ENCODE measurements around the gene SAYSD1.

The SAYSD1 gene

DNA sequence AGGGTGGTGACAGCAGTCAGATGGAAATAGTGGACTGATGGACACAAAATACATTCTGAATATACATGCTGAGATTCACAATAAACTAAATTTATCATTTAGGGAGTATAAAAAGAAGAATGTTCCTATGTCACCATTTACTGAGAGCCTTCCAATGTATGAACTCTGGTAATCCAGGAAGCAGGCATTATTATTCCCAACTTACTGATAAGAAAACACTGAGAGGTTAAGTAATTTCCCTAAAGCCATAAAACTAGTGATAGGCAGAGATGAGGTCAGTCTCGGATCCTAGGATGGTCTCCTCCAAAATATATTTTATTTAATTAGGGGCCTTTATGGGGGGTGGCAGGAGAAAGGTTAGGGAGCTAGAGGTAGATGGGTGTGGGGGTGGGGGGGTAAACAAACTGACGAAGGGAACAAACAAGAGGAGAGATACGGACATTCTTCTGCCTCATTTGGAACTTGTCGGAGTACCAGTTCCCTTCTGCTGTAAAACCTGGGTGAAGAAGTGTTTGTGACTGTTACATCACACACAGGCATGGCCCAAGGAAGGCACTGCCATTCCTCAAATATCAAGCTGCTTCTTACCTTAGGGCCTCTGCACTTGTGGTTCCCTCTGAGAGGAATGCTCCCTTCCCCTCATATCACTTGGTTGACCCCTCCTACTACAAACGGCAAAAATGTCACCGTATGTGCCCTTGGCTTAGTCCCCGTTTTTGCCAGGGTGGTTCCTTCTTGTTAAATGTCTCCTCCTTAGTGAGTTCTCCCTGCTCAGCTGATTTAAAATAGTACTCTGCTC lies 6.7 kb downstream of the SAYSD1 start:
- DNase-seq (ENCODE audit: low read depth in 2 of 2, low spot score in 1 of 2), result no peak

DNA sequence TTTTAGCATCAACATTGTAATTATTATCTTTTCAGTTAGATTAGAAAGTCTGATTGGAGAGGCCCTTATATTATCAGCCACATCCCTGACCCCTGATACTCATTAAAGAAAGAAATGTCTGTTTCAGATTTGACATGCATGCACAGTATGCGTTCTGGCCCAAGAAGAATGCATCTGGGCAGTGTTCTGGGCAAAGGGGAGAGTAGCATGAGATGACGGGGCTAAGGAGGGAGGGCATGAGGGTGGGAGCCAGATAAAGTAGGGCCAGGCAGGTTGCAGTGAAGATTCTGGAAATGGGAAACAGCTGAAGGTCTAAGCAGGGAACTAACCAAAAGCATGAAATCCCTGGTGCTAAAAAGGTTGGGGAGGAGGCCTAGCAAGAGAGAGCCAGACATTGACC lies 7.3 kb downstream of the SAYSD1 start:
- no peak for DNase-seq (ENCODE audit: low read depth in 2 of 2, low spot score in 1 of 2)

DNA sequence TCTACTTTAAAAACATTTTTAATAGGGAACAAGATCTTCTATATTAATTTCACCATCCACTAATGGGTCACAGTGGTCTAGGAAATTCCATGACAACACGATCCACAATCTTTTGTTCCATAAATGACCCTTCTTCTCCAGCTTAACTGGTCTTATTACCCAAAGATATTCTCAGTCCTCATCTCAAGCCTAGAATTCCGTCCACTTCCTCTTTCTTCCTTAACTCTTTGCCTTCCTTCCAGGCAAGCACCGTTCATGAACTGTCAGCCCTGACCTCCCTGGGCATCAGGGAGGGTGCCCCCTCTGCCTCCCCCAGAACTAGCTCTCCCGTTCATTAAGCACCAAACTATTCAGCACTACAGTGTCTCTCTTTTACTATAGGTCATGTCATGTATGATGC lies 8.0 kb downstream of the SAYSD1 start:
- no peak for DNase-seq (ENCODE audit: low read depth in 2 of 2, low spot score in 1 of 2)

DNA sequence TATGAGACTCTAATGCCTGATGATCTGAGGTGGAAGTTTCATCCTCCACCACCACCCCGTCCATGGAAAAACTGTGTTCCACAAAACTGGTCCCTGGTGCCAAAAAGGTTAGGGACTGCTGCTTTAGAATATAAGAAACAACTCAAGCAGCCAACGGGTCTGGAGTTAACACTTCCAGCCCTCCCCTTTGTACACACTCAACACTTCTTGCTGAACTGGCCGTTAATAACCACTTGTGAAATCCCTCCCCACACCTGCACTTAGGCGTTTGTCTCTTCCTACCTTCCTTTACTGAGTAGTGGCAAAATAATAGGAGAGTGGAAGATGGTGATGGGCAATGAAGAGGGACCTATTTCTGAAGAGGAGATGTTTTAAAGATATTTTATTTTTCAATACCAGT lies 10.5 kb downstream of the SAYSD1 start:
- no peak for DNase-seq (ENCODE audit: low read depth in 2 of 2, low spot score in 1 of 2)

DNA sequence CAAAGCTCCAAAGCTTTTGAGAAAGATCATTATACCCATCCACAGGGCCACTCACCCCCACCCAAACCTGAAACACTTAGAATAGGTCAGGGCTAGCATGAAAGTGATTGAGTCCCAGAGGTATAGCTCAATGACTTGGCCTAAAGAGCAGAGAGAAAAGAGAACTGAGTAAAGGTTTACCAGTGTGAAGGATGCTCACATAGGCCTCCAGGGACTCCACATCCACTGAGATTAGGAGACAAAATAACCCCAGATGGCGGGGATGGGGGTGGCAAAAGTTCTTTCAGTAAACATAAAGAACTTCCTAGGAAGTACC lies 12.2 kb downstream of the SAYSD1 start:
- DNase-seq (ENCODE audit: low read depth in 2 of 2, low spot score in 1 of 2), result no peak

DNA sequence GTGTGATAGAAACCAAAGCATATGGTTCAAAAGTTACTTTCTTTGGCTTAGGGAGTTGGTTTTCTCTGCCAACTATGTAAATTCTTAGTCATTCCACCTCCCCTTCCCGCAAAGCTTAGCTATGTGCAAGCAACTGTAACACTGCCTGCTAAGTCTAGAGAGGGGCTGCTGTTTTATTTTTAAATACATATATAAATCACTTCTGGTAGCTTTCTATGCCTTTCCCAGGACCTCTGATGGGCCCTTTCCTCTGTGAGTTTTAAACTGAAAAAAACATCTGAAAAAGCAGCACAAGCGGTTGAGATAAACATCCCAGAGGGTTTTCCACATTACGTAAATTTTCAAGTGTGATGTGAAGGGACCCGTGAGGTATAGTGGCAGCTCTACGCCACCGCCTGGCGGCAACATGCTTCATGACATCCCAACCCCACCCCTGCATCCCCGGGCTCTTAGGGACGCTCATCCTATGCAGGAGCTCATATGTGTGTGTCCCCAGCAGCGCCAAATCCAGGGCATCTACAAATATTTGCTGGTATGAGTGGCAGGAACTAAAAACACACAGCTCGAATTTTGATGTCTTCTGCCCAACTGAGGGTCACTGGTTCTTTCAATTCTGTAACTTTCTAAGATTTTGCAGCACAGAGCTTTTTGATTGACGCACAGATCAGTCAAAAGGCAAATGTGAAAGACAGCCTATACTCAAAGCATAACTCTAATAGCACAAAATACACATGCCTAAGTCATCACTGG lies 12.7 kb downstream of the SAYSD1 start:
- no peak for DNase-seq (ENCODE audit: low read depth in 2 of 2, low spot score in 1 of 2)

DNA sequence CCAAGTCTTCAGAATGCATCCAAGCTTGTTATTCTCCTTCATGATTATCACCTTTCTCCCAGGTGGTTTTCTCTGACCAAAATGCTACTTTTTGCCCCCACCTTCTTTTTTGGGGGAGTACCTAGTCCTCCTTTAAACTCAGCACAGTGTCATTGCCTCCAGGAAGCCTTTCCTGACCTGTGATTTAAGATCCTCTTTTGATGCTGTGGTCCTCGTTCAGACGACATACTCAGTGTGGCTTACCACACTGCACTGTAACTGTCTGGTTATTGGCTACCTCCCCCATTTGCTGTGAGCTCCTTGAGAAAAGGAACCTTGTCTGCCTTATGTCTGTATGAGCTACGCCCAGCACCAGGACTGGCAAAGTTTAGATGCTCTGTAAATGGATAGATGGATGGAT lies 14.6 kb downstream of the SAYSD1 start:
- no peak for DNase-seq (ENCODE audit: low read depth in 2 of 2, low spot score in 1 of 2)

DNA sequence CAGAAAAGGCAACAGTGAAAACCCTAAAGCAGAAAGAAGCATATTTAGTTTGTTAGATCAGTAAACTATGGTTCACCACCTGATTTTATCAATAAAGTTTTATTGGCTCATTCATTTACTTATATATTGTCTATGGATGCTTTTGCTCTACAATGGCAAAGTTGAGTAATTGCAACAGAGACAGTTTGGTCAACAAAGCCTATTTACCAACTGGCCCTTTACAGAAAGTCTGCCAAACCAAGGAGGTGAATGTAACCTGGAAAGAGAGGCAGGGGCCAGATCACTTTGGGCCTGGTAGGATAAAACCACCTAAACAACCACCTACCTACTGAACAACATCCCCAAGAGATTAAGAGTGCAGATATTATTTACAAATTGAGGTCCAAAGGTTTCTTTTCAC lies 19.4 kb downstream of the SAYSD1 start:
- DNase-seq (ENCODE audit: low read depth in 2 of 2, low spot score in 1 of 2), result no peak

DNA sequence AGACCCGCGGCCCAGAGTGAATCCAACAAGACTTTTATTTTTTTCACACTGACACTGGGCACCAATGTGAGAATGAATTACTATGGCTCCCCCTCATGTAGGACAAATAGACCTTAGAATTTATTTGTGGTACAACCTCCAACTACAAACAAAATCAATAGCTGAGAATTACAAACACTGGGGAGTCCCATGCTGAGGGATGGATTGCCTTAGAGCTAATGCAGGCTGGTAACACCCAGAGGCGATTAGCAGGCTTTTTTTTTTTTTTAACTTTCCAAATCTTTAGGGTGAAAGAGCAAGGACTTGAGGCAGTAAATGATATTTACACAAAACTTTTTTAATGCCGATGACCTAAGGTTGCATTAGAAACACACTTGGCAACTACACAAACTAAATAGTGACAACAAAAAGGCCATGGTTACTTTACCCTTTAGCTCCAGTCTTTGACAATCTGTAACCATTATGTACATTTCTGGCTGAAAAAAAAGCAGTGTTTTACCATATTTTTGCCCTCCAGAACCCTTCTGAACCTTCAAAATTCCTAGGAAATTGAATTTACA lies 21.8 kb downstream of the SAYSD1 start:
- DNase-seq (ENCODE audit: low read depth in 2 of 2, low spot score in 1 of 2), result no peak

DNA sequence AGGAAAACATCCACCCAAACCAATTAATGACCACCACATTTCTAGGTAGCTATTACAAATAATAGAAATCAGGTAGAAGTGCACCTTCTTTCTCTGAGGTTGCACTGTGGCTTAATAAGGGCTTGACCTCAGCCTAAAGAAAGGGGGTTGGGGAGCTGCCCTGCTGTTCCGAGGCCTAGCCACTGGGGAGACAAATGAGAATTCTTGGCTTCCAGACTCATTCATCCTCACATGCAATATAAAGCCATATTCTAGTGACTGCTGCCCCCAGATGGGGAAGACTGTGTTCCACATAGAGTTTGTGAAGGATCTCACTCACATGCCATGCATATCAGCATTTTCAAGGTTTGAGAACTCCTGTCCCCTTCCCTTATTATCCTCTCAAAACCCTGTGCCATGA lies 22.9 kb downstream of the SAYSD1 start:
- no peak for DNase-seq (ENCODE audit: low read depth in 2 of 2, low spot score in 1 of 2)

DNA sequence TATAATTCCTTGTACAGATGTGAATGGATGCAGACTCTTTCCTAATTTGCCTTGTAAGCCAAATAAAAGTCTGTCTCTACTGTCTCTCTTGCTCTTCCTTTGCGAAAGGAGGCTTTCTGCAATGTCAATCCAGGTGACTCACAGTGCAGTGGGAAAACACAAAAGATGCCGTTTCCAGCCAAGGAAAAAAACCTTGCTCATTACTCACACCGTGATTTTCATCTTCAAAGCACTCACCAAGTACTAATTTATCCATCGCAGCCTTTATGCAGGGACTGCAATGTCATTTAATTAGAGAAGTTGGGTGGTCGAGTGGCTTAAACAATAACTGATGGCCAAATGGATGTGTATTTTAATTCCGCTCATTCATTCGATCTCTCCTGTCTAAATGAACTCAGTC lies 23.8 kb downstream of the SAYSD1 start:
- DNase-seq (ENCODE audit: low read depth in 2 of 2, low spot score in 1 of 2), result no peak

DNA sequence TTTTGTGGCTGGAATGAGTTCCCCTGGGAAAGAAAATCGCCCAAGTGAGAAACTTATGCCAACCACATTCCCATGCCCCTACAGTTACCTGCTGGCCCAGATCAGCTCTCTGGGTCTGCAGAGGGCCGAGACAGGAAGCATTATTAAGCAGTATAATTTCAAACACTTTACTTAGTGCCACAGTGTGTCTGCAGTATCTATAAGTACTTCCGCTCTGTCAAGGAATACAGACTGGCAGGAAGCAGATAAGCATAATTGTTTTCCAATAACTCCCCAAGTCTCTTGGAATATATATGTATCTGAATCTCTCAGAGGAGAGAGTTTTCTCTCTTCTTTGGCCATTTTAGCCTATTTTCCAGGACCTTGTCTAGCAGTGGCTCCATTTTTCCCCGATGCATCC lies 24.9 kb downstream of the SAYSD1 start:
- DNase-seq (ENCODE audit: low read depth in 2 of 2, low spot score in 1 of 2), result no peak

DNA sequence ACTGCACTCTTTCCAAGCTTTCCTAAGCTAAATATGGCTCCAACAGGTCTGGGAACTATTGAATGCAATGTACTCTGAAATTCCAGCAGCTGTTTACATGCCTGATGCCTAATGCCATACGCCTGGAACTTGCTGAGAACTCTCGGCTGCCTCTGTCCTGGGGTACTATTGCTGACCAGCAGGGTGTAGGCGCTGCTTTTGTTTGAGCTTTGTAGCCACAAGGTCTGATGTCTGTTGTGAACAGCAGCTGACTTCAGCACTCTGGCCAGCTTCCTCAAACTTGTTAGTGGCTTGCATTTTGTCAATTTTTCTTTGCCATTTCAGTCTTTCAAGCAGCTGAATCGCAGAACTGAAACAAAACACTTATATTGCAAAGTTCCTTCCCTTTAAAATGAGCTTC lies 26.7 kb downstream of the SAYSD1 start:
- DNase-seq (ENCODE audit: low read depth in 2 of 2, low spot score in 1 of 2), result no peak

DNA sequence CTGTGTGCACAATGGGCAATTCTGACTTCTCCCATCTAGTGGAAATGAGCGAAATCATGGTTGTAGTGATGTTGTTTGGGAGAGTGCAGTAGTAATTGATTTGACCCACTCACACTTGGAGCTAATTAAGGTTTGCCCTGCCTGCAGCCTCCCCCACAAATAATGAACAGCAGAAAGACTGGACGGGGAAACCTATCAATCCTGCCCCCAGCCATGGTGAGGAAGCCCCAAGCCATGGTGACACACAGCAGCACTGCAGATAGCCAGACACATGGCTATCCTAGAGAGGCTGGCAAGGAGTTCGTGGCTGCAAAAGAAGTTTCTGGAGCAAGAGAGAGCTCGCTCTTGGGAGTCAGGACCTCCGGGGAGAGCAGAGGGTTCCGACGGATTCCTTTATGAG lies 27.8 kb downstream of the SAYSD1 start:
- DNase-seq (ENCODE audit: low read depth in 2 of 2, low spot score in 1 of 2), result no peak

DNA sequence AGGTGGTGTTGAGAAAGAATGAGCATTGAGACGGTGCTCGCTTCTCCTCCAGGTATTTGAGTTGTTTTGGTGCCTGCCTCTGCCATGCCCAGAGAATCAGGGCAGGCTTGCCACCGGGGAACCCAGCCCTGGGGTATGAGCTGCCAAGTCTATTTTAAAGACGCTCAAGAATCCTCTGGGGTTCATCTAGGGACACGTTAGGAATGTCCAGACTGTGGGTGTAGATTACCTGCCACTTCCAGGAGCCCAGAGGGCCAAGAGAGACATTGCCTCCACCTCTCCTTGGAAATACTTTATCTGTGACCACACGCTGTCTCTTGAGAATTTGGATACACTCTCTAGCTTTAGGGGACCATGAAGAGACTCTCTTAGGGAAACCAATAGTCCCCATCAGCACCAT lies 28.3 kb downstream of the SAYSD1 start:
- DNase-seq (ENCODE audit: low read depth in 2 of 2, low spot score in 1 of 2), result no peak

DNA sequence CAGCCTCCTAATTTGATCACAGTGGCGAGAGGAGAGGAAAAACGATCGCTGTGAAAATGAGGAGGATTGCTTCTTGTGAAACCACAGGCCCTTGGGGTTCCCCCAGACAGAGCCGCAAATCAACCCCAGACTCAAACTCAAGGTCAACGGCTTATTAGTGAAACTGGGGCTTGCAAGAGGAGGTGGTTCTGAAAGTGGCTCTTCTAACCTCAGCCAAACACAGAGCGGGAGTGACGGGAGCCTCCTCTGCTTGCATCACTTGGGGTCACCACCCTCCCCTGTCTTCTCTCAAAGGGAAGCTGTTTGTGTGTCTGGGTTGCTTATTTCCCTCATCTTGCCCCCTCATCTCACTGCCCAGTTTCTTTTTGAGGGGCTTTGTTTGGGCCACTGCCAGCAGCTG lies 28.7 kb downstream of the SAYSD1 start:
- DNase-seq (ENCODE audit: low read depth in 2 of 2, low spot score in 1 of 2), result no peak

DNA sequence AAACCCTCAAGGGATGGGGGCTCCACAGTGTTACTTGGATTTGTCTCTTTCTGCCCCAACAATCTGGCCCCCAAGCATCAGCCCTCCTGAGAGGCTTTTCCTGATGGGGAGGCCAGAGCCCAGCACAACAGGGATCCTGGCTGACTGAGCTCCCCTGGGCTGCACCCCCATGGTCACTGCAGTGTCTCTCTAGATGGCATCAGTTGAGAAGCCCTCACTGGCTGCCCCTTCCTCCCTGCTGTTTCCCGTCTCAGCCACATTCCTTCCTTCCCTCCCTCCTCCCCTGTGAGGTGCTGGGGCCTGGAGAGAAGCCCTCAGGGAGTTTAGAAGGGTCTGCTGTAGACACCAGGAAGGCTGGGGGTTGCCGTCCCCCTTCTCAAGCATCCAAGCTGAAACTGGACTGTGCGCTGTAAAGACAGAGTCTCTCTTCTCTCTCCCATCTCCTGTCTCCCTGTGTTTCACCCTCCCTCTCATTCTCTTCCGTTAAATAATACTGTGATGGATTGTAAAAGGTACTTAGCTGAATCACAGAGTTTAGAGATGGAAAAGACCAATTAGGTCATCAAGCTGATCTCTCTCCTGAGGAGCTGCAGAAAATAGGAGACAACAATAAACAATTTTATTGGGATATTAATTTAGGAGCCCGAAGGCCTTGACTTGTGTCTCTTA lies 29.7 kb downstream of the SAYSD1 start:
- DNase-seq (ENCODE audit: low read depth in 2 of 2, low spot score in 1 of 2), result no peak

DNA sequence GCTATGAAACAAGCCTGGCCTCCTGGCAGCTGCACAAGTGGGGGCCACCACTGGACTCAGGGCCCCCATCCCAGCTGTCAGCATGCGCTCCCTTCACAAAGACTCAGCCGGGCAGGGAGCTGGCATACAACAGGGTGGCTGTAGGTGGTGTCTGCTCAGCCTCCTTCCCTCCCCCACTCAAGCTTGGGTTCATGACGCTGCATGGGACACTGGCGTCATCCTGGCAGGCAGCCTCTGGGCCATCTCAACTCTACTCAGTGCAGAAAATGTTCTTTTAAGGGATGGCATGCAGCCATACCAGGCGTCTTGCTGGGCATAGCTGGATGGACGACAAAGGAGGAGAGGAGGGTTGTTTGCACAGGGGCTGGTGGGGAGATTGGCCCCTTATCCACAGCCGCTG lies 30.5 kb downstream of the SAYSD1 start:
- DNase-seq (ENCODE audit: low read depth in 2 of 2, low spot score in 1 of 2), result no peak

DNA sequence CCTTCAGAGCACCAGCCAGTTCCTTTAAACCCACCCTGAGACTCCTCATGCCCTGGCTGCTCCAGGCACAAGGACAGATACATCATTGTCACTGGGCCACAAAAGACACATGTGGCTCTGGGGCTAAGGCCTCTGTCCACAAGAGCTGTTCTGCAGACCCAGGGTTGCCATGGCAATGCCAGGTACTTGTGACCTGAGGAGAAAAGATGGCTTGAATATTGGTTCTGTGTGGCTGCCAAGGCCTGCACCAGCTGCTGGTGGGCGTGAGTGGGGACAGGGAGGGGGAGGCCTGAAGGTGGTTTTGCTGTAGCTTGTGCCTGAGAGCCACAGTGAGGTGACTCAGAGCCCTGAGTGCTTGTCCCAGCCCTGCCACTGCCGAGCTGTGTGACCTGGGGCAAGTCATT lies 31.8 kb downstream of the SAYSD1 start:
- peak in 1 of 2 donors; percentile 8 for DNase-seq (ENCODE audit: low read depth in 2 of 2, low spot score in 1 of 2)

DNA sequence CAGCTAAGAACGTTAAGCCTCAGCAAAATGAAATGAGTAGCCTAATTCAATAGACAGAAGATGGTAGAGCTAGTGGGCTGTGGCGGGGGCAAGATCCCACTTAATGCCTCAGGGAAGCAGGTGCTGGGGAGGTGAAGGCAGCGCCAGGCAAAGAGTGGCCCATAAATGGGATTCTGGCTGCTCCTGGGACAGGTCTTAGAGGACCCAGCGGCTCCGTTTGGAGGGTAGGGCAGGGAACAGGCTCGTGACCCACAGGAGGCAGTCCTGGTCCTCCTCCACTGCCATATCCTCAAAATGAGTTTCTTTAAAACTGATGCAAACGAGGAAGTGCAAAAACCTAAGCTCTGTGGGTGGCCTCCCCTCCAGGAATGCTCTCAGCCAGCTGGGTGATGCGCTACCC lies 32.7 kb downstream of the SAYSD1 start:
- DNase-seq (ENCODE audit: low read depth in 2 of 2, low spot score in 1 of 2), result no peak

DNA sequence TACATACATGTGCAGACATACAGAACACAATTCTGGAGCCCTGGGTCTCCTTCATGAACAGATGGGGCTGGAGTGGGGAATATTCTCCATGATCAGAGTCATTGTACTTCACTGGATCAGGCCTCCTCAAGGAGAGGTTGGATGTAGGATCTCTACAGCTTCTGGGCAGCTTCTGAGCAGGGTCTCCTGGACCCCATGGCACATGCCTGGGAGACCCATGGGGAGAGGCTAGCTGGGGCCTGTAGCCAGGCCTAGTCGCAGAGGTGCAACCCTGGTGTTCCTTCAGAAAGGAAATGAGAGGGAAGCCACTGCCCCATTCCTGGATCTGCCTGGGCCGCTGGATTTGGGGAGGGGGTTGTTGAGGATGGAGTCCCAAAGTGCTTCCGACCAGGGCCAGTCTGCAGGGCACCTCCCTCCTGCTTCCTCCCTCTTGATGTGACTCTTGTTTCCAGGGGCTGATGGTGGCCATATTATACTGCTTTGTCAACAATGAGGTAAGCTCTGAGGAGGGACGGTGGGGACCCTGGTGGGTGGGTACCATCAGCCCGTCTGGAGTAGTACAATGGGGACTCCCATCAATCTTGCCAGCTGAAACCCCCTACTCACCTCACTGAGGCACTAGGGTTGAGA lies 34.6 kb downstream of the SAYSD1 start:
- no peak for DNase-seq (ENCODE audit: low read depth in 2 of 2, low spot score in 1 of 2)
